SK-MEL-5 (cell line): Measurements from ENCODE around the gene APBB2. TPM values are rescaled to one million over a fixed set of nuclear protein-coding genes. Genes with fewer than 3 reads are reported as not detected.
"Not testable (repeated sequence)": the region's sequence is repeated elsewhere in the genome, so short reads cannot be mapped to it uniquely, and the experiment has no call there.

Experiments
- DNase-seq: peaks from one replicate; pipeline ENCODE4 v3.0.0-alpha.2; 2016; ENCODE audit warnings: low read depth, low spot score
- in situ Hi-C: cut with HindIII; loops from 2 replicates; pipeline ENCODE4 v1.10.0; 2016; ENCODE audit warnings: low sequenced_read_pairs, high pct_unique_total_duplicates, low pct_unique_long_range_greater_than_20kb
- total RNA-seq: library from RNA; depleted of rRNA; stranded (reverse); fragments of >200 nt; shearing (Covaris generic); gene quantifications from 2 replicates; pipeline ENCODE4 v1.2.3, GENCODE V29; 2014

The APBB2 gene
- total RNA-seq, 1 experiment from 2014 or later = 10.9 TPM

DNA sequence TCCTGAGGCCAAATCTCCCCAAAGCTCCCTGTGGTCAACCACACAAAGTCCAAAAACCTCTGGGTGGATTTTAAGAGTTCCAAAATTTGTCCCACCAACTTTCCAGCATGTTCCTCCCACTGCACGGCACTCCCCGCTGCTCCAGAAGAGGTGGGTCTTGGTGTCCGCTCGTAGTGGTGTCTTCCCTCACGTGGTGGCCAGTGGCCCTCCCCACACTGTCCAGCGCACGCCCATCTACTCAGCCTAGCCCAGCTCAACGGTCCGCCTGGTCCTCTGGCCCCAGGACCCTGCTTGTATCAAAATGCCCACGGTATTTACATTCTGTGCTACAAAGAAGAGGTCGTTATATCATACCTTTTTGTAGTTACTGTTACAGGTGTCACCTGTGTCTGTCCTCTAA is 381.1 kb downstream of the APBB2 start:
- no peak for DNase-seq
- in situ Hi-C loops = no loop called here

DNA sequence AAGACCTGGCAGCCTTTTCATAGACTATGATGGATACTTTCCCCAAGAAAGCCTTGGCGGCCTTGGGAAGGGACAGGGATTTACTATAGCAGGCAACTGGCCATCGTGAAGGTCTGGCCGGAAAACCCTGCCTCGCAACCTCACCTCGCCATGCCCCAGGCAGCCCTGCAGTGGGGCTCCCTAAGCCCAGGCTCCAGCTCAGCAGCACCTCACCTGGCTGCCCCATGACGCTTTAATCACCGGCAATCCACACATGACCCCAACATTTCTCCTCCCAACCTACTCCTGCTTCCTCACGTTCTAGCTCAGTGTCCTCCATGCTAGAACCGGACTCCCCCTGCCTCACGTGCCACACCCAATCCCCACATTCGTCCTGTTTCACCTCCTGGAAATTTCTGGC is 382.2 kb downstream of the APBB2 start:
- in situ Hi-C loops = no loop called here
- DNase-seq = no peak

DNA sequence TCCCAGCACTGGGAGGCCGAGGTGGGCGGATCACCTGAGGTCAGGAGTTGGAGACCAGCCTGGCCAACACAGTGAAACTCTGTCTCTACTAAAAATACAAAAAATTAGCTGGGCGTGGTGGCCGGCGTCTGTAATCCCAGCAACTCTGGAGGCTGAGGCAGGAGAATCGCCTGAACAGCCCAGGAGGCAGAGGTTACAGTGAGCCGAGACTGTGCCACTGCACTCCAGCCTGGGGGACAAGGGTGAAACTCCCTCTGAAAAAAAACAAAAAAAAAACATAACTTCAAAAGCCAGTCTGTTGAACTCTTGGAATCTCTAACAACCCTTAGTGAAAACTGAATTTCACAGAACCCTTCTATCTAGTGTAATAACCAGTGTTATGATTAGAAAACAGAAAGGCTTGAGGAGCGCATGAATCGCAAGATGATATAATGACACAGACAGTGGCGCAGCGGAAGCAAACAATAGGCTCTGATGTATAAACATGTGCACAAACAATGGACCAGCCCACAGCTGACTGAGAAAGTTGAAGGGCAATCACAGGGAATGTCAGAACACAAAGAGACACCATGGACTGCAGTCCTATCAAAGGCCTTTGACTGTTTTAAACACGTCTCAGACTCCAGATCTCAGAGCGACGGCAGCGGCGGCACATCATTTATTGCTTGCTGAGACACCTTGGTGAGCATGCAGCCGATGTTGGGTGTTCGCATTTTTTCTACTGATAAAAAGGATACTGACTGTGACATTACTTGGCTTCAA is 383.0 kb downstream of the APBB2 start:
- in situ Hi-C loops = no loop called here
- no peak for DNase-seq

DNA sequence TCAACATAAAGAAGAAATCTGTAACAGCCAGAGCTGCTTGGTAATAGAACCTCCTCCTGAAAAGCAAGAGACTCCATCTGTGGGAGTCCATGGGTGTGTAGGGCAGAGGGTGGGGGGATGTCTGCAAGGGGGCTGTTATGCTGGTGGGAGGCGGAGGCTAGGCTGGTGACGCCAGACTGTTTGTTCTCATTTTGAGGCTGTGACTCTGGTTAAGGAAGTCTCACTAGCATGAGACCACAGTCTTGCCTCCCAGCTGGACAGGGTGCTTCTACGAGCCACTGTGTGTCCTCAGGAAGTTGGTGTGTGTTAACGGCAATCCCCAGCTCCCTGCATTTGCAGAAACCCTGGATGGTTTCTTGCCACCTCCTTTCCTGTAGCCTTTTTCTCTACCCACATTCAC is 384.8 kb downstream of the APBB2 start:
- no peak for DNase-seq
- in situ Hi-C loops = no loop called here

DNA sequence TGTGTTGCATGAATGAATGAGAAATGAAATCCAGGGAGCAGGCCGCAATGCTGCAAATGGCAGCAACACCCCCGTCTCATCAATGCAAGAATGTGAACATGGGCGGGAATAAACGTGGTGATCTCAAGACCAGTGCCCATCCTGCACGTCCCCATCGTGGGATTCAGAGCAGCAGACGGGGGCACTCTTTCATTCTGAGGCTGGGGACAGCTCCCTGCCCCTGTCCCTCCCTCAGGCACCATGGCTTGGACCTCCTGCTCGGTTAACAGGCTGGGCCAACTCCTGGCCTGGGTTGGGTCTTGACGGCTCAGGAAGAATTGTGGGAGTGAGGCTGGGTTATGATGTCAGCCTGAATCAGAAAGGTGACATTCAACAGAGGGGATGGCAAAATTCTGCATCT is 385.7 kb downstream of the APBB2 start:
- no peak for DNase-seq
- in situ Hi-C loops = no loop called here

DNA sequence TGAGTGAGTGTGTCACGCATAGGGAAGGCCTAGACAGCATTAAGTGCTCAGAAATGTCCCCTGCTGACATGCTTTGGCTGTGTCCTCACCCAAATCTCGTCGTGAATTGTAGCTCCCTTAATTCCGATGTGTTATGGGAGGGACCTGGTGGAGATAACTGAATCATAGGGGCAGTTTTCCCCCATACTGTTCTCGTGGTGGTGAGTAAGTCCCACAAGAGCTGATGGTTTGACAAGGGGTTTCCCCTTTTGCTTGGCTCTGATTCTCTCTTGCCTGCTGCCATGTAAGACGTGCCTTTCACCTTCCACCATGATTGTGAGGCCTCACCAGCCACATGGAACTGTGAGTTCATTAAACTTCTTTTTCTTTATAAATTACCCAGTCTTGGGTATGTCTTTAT is 386.6 kb downstream of the APBB2 start:
- in situ Hi-C loops = no loop called here
- DNase-seq = no peak

DNA sequence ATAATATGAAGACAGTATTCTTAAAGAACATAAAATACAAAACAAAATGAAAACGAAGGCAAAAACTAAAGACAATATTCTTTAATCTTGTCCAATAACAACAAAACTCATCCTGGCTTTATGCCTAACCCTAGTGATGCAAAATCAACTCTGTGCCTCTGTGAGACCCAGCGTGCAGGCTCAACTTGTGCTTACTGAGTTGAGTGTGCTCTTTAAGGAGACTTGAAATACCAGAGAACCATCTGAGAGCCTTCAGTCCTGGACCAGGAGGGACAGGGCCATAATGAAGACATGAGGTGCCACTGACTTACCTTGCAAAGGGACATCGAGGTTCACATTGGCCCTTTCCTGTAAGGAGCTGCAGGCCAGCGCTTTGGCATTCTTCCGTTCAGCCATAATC is 387.5 kb downstream of the APBB2 start:
- in situ Hi-C loops = no loop called here
- DNase-seq = no peak

DNA sequence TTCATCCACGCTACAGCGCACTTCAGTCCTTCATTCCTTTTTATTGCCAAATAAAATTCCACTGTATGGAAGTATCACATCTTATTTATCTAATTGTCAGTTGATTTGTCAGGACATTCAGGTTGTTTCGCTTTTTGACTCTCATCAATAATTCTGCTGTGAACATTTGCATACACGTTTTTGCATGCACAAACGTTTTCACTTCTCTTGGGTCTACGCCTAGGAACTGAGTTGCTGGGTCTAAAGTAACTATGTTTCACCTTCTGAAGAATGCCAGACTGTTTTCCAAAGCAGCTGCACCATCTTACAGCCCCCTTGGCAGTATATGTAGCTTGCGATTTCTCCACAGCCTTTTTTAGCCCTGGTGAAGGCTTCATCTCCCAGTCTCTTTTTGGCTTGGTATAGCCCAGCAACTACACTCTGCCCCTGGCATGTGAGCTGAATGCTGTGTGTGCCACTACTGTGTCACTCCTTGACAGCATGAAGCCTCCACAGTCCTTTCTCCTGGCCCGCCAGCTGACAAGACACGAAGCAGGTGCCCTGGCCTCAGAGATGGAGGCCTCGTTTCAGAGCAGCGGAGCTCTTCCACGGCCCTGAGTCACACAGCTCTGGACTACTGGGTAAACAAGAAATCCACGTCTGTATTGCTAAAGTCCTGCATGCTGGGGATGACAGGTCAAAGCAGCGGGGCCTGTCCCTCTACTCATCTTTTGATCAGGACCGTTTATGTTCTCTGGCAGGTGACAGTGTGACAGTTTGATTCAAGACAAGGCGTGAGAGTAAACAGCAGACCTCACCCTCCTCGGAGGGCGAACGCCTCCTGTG is 389.1 kb downstream of the APBB2 start:
- in situ Hi-C loops = no loop called here
- no peak for DNase-seq

DNA sequence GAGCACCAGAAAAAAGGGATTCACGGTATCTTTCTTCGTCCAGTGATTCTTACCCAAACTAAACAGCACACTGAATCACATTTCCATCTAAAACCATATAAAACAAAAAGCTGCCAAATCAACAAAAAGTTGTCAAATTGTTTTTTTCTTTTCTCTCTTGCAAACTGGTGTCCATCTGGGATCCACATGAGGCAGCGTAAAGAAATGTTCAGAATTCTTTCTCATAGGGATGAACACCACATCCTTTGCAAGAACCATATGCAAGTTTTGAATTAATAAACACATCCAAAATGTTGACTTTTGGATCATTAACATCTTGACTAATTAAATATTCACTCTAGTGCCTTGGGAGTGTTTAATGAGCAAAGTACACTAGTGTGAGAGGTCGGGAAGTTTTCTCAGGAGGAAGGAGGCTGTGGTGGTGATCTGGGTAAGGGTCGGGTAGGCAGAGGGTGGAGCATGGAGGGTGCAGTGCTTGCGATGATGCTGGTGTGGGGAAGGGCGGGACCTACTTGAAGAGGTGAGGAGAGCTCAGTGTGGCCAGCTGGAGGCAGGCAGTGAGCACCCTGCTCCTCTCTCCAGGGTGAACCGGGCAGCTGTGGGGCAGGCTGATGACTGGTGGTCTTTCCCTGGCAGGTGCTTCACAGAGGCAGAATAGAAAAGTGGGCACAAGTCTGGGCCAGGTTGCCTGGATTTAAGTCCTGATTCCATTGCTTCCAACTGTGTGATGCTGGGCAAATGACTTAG is 391.7 kb downstream of the APBB2 start:
- in situ Hi-C loops = no loop called here
- DNase-seq = no peak

DNA sequence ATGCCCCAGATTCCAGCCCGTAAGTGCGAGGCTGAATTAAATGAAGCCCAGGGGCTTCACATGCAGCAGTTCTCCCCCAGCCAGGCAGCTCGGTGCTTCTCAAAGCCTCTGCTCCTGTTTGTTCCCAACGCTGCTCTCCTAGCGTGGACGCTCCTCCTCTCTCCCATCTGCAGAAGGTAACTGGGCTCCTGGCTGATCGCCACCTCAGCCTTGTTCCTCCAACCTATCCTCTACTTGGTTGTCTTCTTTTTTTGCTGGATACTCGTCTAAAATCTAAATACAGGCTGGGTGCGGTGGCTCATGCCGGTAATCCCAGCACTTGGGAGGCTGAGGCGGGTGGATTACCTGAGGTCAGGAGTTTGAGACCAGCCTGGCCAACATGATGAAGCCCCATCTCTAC is 394.2 kb downstream of the APBB2 start:
- in situ Hi-C loops = no loop called here
- no peak for DNase-seq

DNA sequence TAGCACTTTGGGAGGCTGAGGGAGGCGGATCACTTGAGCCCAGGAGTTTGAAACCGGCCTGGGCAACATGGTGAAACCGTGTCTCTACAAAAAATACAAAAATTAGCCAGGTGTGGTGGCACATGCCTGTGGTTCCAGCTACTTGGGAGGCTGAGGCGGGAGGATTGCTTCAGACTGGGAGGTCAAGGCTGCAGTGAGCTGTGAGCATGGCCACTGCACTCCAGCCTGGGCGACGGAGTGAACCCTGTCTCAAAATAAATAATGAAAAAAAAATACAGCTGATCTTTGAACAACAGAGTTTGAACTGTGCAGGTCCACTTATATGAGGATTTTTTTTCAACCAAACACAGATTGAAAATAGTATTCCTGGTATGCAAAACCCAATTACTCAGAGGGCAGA is 397.2 kb downstream of the APBB2 start:
- DNase-seq, in situ Hi-C loops: not testable (repeated sequence)

DNA sequence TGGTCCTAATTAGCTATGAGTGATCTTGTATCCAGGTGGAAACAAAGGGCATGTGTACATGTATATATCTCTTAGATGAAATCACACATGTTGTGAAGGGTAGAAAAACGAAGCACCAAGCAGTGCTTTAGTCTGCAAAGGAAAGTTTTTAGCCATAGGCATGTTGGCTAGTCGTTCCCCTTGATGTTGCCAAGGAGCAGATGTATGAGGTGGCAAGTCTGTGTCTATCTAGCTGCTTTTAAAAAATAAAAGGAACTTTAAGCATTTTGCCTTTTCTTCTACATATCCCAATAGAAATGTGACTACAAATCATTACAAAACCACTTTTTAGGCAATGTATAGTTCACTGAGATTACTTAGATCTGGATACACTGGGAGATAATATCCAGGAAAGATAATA is 401.5 kb downstream of the APBB2 start:
- in situ Hi-C loops = no loop called here

DNA sequence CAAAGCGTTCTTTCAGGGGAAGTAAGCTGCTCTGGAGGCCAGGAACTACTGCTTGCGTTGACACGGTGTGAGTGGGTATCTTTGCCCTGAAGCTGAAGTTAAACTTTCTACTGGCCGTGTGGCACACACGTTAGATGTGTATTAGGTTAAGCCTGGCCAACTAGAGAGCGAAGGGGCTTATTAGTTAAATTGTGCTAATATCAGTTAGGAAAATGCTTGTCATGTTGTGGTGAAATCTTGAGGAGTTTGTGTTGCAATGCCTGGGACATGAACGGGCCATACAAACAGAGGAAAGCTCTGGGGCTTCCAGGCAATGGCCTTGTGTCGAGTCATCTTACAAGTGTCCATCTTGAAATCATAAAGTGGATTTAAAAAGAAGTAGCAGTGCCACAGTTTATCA is 402.0 kb downstream of the APBB2 start:
- in situ Hi-C loops = no loop called here
- DNase-seq = peak; percentile 26

More for the DNA sequence above, 401.5 kb downstream of the APBB2 start:
- no peak for DNase-seq

DNA sequence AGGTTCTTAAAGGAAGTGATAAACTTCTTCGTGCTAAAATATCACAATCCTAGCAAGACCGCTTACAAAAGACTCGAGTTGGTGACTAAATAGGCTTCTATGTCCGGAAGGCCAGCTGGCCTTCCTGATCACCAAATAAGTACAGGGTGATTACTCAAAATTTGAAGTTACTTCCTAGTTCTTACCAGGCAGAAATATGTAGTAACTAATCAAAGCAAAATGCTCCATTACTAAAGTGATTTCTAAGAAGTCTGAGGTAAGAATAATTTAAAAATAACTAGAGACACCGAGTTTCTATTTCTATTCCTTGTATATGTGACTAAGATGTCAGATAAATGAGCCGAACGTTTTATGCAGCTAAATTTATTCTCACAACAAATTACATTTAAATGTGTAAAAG is 402.4 kb downstream of the APBB2 start:
- no peak for DNase-seq
- in situ Hi-C loops = no loop called here

DNA sequence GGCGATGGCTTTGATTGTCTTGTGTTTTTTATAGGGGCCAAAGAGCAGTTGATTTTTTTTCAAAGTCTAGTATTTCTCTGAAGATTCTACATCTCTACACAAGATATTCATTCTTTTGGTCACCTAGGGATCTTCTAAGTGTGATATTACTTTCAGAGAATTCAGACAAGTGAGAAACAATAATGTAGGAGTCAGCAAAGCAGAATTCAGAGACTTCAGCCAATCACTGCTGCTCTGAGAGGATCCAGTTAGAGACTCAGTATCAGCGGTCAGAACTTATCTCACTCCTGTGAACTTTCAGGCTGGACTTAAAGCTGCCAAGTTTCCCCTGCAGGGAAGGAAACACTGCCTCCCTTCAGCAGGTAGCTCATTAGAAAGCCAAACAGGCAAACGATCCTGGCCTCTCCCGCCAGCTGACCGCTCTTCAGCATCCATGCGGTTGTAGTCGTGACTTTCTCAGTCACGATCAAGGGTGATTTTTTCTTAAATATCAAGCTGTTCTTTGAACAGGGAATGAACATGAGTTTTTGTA is 405.4 kb downstream of the APBB2 start:
- in situ Hi-C loops = no loop called here
- no peak for DNase-seq

DNA sequence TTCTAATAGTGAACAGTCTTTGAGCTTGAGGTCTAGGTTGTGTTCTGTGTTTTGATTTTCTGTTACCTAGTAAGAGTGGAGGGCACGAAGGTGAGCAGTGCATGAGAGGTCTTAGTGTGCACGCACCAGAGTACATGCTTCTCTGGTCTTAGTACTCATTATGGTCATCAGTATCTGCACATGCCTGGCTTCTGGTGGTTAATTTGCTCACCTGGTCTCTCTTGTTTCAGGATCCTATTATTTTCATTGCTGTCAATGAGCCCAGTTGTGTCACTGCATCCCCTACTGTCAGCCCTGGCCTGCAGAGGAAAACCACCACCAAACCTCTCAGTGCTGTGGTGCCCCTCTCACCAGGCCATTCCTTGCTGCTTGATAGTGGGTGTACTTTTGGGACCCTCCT is 409.7 kb downstream of the APBB2 start:
- in situ Hi-C loops = no loop called here
- no peak for DNase-seq

DNA sequence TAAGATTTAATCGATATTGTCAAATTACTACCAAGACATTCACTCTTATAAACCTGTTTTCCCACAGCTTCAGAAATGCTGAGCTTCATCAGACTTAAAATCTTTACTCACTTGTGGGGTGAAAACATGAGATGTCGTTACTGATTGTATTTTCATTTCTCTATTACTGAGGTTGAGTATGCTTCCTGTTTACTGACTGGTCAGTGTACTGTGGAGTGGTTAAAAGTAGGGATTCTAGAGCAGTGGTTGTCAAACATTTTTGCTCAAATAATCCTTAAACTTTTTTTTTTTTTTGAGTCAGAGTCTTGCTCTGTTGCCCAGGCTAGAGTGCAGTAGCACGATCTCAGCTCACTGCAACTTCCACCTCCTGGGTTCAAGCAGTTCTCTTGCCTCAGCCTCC is 414.3 kb downstream of the APBB2 start:
- no peak for DNase-seq
- in situ Hi-C loops = no loop called here

DNA sequence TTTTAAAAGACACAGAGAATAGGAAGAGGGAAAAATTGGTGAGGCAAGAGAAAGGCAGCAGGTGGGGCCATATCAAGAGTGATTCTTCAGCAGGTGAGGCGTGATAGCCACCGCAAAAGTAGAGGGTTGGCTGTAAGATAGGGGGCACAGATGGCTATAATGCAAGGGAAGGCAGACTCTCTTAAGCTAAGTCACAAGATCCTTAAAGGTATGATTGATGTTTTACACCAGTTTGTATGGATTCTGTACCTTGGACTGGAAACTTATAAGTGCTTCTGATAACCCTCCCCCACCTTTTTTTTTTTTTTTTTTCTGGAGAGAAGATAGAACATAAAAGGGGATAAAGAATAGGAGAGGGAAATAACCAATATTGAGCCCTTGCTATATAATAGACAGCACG is 424.6 kb downstream of the APBB2 start:
- DNase-seq = no peak
- in situ Hi-C loops = no loop called here
